ENCODE data around the gene GSG1L2. TPM values are rescaled to one million over a fixed set of nuclear protein-coding genes. Genes with fewer than 3 reads are reported as not detected.

The GSG1L2 gene
- polyA plus RNA-seq, 3 donors: not detected

DNA sequence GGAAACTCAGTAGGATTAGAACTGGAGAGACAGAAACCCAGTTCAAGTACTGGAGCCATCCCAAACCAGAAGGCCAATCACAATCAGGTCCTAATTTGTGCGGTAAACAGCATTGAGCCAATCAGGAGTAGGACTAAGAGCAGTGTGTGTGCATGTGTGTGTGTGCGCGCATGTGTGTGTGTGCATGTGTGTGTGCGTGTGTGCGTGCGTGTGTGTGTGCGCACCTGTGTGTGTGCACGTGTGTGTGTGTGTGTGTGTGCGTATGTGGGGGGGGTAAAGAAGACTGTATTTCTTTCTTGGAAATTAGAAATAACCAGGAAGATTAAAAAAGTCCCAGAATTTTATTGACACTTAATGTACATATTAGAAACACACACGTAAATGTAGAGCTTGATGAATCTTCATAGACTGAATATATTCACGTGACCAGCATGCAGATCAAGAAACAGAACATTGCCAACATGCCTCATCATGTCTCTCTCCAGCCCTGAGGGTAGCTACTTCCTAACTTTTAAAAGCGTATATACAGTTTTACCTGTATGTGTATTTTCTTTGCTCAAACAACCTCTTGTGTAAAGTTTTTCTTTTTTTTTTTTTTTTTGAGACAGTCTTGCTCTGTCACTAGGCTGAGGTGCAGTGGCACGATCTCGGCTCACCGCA is 29.6 kb downstream of the GSG1L2 start:
- no peaks in the 10 kb centered on the region for H3K4me1 ChIP-seq (ENCODE audit: control insufficient read depth in 1 of 2, insufficient read depth in 2 of 2, low read length in 2 of 2)
- H3K27ac ChIP-seq (ENCODE audit: low read depth in 1 of 2, low read length in 2 of 2): no peak overlapping the region
- no peak overlapping the region for H3K27ac Mint-ChIP-seq
- H4K20me1 ChIP-seq (ENCODE audit: insufficient read depth, low read length): no peaks in the 10 kb centered on the region
- 97% methylated on average over 6 of the region's 15 CpGs for WGBS (ENCODE audit: insufficient coverage)
- H3K36me3 Mint-ChIP-seq: no peaks in the 10 kb centered on the region
- peaks cover 2 to 6% (median 4%) of the 10 kb centered on the region in 3 donors for H3K27me3 Mint-ChIP-seq (ENCODE audit: low read depth in 3 of 3)
- no peaks in the 10 kb centered on the region for H3K9me3 ChIP-seq (replicated peaks in 1 of 2; ENCODE audit: control insufficient read depth in 1 of 2, insufficient read depth in 1 of 2, low read length in 2 of 2)
- DNase-seq: no peak
- H3K4me2 ChIP-seq (replicated peaks; ENCODE audit: extremely low read depth, low read length, poor library complexity, severe bottlenecking): no peak overlapping the region
- intact Hi-C loops (cut with micrococcal nuclease): no loop called here
- H3K4me1 Mint-ChIP-seq: no peaks in the 10 kb centered on the region
- H3K79me2 ChIP-seq (ENCODE audit: insufficient read depth, low read length): no peaks in the 10 kb centered on the region
- no peak overlapping the region for H3K4me3 Mint-ChIP-seq
- no peaks in the 10 kb centered on the region for H3K27me3 ChIP-seq (ENCODE audit: control insufficient read depth in 2 of 2, insufficient read depth in 2 of 2, low read length in 2 of 2)
- H3K36me3 ChIP-seq (replicated peaks in 1 of 2; ENCODE audit: control insufficient read depth in 1 of 2, insufficient read depth in 2 of 2, low read length in 2 of 2): no peaks in the 10 kb centered on the region
- TF ChIP-seq, protein P1, sequence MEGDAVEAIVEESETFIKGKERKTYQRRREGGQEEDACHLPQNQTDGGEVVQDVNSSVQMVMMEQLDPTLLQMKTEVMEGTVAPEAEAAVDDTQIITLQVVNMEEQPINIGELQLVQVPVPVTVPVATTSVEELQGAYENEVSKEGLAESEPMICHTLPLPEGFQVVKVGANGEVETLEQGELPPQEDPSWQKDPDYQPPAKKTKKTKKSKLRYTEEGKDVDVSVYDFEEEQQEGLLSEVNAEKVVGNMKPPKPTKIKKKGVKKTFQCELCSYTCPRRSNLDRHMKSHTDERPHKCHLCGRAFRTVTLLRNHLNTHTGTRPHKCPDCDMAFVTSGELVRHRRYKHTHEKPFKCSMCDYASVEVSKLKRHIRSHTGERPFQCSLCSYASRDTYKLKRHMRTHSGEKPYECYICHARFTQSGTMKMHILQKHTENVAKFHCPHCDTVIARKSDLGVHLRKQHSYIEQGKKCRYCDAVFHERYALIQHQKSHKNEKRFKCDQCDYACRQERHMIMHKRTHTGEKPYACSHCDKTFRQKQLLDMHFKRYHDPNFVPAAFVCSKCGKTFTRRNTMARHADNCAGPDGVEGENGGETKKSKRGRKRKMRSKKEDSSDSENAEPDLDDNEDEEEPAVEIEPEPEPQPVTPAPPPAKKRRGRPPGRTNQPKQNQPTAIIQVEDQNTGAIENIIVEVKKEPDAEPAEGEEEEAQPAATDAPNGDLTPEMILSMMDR (IDR thresholded peaks at IDR 0.05): no peak
- no peak overlapping the region for H3K4me3 ChIP-seq (replicated peaks in 1 of 3; ENCODE audit: low read depth in 2 of 3, low read length in 3 of 3)
- peaks cover 0 to under 1% (median 0%) of the 10 kb centered on the region in 7 donors for H3K9me3 Mint-ChIP-seq
- H2AFZ ChIP-seq (ENCODE audit: insufficient read depth, low read depth, low read length, poor library complexity, severe bottlenecking): no peak overlapping the region
- H3K9ac ChIP-seq (ENCODE audit: insufficient read depth, low read length, poor library complexity, severe bottlenecking): no peak overlapping the region

DNA sequence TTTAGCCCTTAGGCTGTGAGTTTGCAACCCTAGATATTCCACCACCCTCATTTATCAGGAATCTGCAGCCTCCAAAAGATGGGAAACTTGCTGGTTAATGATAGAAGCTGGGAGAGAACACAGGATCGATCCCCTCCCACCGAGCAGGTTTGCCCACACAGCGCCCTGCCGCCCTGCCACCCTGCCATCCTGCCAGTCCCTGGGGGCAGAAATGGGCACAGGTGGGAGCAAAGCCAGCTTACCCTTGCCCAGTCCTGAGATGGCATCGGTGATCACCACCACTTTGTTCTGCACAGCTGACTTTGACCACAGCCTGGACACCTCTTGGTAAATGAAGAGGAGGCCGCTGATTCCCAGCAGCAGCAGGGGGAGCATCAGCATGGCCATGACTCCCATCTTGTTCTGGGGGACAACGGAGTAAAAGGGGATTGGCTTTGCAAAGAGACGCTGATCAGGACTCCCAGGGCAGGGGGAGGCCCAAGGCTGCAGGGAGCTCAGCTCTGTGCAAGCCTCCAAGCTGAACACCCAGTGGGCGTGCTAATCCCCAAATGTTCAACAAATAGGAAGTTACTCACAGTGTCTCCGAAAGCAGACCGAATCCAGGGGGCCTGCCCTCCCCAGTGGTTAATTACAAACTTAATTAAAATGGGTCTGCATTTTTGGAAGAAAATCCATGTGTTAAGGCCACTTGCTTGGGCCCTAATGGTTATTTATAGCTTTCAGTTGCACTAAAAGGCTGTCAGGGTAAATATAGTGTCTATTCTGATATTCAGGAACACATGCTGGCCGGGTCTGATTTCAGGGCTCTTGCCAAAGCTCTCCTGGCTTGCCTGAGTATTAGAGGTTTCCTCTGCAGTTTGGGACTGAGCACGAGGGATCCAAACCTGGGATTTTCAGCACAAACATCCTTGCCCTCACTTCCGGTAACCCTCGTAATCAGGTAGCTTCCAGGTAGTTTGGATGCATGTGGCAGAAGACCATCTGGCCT is 30.7 kb downstream of the GSG1L2 start, which contains the start of gene DHRS7C:
TSS of gene DHRS7C (minus strand) at position 704 of the 988 bp plus-strand sequence. CDS start at position 396, 308 bp downstream.
- no peaks in the 10 kb centered on the region for H3K36me3 Mint-ChIP-seq
- Histone ChIP-seq H3K4me3 (replicated peaks in 1 of 3; ENCODE audit: low read depth in 2 of 3, low read length in 3 of 3) (no peak within 1 kb of the TSS), H3K36me3 (replicated peaks in 1 of 2; ENCODE audit: control insufficient read depth in 1 of 2, insufficient read depth in 2 of 2, low read length in 2 of 2) (no peaks in the 10 kb centered on the region), H3K27ac (ENCODE audit: low read depth in 1 of 2, low read length in 2 of 2) (no peak within 1 kb of the TSS), H3K4me2 (replicated peaks; ENCODE audit: extremely low read depth, low read length, poor library complexity, severe bottlenecking) (no peak within 1 kb of the TSS), H2AFZ (ENCODE audit: insufficient read depth, low read depth, low read length, poor library complexity, severe bottlenecking) (no peak within 1 kb of the TSS), H3K4me1 (ENCODE audit: control insufficient read depth in 1 of 2, insufficient read depth in 2 of 2, low read length in 2 of 2) (no peaks in the 10 kb centered on the region), H3K79me2 (ENCODE audit: insufficient read depth, low read length) (no peaks in the 10 kb centered on the region), H3K27me3 (ENCODE audit: control insufficient read depth in 2 of 2, insufficient read depth in 2 of 2, low read length in 2 of 2) (no peaks in the 10 kb centered on the region), H3K9ac (ENCODE audit: insufficient read depth, low read length, poor library complexity, severe bottlenecking) (no peak within 1 kb of the TSS), H4K20me1 (ENCODE audit: insufficient read depth, low read length) (no peaks in the 10 kb centered on the region), H3K9me3 (replicated peaks in 1 of 2; ENCODE audit: control insufficient read depth in 1 of 2, insufficient read depth in 1 of 2, low read length in 2 of 2) (no peaks in the 10 kb centered on the region)
- no peak for DNase-seq
- no peaks in the 10 kb centered on the region for H3K4me1 Mint-ChIP-seq
- H3K9me3 Mint-ChIP-seq: no peaks in the 10 kb centered on the region
- TF ChIP-seq, protein P1 (IDR thresholded peaks at IDR 0.05): no peak
- 89% methylated on average over 11 of the region's 15 CpGs for WGBS (ENCODE audit: insufficient coverage)
- no peak within 1 kb of the TSS for H3K4me3 Mint-ChIP-seq
- no peak within 1 kb of the TSS for H3K27ac Mint-ChIP-seq
- intact Hi-C loops (cut with micrococcal nuclease): no loop called here
- peaks cover 1 to 6% (median 4%) of the 10 kb centered on the region in 3 donors for H3K27me3 Mint-ChIP-seq (ENCODE audit: low read depth in 3 of 3)
